ENCODE results near the gene MPIG6B.

DNA sequence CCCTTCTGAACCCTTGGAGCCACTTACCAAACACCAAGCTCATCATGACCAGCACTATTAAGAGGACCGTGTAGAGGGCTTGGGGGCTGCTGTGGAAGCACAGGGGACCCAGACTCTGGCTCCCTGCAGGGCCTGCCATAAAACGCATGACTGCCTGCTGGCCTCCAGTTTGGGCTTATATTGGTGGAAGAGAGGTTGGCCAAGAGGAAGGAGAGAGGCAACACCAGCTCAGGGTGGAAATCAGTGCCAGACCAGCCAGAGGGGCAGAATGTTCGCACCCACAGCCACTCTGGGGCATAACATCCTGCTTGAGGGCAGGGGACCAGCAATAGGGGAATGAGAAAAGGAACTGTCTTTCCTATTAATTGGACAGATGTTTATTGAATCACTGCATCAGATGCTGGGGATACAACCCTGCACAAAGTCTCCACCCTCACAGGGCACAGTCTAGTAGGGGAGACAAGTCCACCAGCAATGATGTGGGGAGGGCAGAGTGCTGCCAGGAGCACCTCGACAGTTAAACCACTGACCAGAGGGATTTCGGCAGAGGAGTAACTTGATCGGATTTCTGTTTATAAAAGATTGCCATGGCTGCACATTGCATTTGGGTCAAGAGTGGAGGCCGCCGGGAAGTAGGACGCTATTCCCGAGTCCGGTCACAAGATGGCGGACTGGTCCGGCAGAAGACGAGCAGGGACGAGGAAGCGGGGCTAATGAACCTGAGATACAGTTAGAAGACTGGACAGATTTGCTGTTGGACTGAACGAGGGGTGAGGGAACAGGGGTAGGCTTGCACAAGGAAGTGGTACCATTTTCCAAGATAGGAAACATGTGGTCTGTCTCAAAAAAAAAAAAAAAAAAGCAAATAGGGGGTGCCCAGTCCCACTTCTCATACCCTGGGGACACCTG lies 42.7 kb upstream of the MPIG6B start, which contains the start of gene LY6G5C:
- TF ChIP-seq, protein P1, sequence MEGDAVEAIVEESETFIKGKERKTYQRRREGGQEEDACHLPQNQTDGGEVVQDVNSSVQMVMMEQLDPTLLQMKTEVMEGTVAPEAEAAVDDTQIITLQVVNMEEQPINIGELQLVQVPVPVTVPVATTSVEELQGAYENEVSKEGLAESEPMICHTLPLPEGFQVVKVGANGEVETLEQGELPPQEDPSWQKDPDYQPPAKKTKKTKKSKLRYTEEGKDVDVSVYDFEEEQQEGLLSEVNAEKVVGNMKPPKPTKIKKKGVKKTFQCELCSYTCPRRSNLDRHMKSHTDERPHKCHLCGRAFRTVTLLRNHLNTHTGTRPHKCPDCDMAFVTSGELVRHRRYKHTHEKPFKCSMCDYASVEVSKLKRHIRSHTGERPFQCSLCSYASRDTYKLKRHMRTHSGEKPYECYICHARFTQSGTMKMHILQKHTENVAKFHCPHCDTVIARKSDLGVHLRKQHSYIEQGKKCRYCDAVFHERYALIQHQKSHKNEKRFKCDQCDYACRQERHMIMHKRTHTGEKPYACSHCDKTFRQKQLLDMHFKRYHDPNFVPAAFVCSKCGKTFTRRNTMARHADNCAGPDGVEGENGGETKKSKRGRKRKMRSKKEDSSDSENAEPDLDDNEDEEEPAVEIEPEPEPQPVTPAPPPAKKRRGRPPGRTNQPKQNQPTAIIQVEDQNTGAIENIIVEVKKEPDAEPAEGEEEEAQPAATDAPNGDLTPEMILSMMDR (IDR thresholded peaks at IDR 0.05; ENCODE audit: insufficient read depth, low read depth, low read length) = peak; percentile 57
- no peak for TF ChIP-seq EZH2 (IDR thresholded peaks at IDR 0.05; ENCODE audit: insufficient read depth, low read length)
